NCI-H2227 (cell line): Measurements from ENCODE around the gene NARF.
"Not testable (repeated sequence)": the region's sequence is repeated elsewhere in the genome, so short reads cannot be mapped to it uniquely, and the experiment has no call there.

Experiments
- DNase-seq: peaks from one replicate; lab custom pipeline; 2025; ENCODE audit not compliant: unreplicated experiment; lab: John Stamatoyannopoulos, UW

NARF gene

DNA sequence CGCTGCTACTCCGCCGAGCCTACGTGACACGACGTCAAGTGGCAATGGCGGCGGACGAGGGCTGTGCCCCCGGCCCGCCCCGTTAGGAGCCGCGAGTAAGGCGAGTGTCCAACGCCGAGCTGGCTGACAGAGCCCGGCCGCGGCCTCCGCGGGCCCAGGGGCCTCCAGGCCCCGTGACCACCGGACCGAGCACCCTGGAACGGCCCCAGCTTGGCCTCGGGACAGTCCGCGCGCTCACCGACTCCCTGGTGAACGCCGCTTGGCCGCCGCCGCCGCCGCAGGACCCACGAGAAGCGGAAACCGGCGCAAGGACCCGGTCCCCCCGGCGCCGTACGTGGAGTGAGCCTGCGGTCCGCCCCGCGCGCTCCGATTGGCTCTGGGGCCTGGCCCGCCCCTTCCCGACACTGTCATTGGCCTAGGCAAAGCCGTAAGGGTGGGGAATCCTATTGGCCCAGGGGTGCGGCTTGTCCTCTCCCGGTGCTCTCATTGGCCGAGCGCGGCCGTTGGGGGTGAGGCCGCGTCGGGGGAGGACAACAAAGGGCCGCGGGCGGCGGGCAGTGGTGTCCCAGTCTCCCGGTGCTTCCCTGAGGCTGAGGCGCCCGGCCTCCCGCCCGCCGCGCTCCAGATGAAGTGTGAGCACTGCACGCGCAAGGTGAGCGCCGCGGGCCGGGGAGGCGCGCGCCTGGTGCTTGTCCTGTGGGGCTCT is at the start of gene NARF:
NARF (plus strand) TSS at position 563 of the 706 bp plus-strand sequence; CDS start at position 626, 63 bp downstream.
- peak; percentile 99 for DNase-seq

DNA sequence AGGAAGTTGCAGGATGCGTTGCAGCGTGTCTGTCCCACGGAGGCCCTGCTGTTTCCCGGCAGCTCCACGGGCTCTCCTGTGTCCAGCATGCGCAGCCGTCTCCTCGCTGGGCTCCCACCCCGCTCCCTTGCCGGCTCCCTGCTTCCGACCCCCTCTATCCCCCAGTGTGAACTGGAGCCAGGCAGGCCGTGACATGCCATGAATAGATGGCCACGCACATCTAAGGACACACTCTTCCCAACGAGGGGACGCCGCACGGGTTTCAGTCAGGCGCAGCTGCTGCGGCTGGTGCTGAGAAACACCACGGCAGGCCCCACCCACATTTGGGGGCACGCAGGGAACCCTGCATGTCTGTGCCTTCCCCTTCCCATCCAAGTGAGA is 49.6 kb upstream of the NARF start:
- DNase-seq = no peak

DNA sequence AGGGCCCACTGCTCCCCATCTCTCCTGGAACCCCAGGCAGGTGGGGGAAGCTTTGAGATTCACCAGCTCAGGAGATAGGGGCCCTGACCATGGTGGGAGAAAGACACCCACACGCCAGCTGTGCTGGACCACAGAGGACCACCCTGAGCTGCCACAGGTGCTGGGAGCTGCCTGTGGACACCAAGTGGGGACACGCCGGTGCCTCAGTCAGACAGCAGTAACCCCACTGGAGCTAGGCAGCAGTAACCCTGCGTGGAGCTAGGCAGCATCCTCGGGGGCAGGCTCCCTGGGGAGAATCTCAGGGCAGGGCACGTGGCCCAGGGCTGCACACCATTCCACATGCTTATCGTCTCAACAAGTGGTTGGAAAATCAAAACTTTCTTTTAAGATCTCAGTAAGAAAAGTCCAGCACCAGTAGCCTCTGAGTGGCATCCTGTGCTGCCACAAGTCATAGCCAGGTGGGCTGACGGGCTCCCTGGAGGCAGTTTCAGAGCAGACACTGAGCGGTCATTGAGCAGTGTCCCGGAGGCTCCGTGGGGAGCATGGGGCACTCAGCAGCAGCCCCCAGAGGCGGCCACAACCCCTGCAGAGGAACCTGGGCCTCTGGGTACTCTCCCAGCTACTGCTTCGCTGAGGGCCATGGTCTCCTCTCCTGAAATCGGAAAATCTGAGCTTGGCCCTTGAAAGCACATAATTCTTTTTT is 48.4 kb upstream of the NARF start:
- DNase-seq = no peak

DNA sequence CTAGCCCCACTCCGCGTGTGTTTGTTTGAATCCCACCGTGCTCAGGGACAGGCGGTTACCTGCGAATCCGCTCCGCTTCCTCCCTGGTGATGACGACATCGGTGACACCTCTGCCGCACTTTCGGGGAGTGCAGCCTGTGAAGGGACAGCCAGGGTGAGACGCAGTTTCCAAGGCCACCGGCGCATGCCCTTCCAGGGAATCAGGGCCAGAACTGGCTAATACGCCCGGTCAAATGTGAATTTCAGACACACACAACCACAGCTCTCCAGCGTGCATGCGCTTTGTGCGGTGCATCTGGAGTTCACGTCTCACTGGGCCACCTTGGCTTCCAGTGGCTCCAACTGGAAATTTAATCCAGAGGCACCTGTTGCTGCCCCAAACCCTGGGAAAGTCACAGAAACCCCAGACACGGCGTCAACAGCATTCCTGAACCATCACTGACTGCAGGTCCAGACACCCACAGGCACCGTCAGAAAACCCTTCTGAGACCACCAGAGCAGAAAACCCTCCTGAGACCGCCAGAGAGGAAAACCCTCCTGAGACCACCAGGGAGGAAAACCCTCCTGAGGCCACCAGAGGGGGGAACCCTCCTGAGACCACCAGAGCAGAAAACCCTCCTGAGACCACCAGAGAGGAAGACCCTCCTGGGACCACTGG is 47.0 kb upstream of the NARF start:
- DNase-seq = no peak

DNA sequence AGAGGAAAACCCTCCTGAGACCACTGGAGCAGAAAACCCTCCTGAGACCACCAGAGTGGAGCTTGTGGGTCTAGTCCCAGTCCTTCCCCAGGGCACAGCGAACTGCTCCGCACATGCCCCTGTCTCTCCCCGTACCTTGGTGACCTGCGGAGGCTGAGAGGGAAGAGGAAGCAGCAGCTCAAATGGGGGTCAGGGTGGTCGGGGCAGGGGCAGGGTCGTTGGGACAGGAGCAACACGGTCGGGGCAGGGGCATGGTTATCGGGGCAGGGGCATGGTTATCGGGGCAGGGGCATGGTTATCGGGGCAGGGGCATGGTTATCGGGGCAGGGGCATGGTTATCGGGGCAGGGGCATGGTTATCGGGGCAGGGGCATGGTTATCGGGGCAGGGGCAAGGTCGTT is 46.5 kb upstream of the NARF start:
- DNase-seq = not testable (repeated sequence)

DNA sequence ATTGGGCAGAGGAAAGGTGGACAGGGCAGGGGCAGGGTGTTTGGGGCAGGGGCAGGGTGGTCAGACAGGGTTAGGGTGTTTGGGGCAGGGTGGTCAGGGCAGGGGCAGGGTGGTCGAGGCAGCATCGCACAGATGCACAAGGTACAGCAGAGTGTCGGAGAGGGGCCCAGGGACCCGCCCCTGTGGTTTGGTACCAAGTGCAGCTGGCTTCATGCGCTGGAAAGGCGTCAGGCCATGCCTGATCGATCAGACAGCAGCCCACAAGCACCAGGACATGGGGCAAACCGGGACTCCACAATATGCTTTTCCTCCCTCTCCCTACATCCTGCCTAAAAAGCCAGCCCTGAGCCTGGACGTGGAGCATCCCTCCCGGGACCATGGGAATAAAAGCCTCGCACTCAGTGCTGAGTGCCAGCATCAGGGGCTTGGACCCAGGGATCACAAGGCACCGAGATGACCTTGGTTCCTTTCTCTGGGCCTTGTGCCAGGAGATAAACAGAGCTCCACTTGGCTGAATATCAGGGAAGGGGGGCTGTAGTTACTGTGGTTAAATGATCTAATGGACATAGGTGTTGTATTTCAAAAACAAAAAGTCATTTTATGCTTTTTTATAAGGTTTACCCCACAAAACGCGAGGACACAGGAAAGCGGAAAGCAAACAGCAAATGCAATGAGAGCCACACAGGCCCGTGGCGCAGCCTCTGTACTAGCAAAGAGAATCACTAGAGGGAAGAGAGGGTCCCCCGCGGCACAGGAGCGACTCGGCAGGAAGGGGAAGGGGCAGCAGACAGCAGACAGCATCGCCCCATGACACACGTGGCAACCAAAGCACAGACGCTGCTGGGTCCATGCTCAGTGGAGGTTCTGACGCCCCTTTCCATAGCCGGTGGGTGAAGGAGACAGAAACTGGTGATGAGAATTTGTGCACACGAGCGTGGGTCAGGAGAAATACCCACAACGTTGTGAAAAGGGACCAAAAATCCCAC is 45.7 kb upstream of the NARF start:
- no peak for DNase-seq

DNA sequence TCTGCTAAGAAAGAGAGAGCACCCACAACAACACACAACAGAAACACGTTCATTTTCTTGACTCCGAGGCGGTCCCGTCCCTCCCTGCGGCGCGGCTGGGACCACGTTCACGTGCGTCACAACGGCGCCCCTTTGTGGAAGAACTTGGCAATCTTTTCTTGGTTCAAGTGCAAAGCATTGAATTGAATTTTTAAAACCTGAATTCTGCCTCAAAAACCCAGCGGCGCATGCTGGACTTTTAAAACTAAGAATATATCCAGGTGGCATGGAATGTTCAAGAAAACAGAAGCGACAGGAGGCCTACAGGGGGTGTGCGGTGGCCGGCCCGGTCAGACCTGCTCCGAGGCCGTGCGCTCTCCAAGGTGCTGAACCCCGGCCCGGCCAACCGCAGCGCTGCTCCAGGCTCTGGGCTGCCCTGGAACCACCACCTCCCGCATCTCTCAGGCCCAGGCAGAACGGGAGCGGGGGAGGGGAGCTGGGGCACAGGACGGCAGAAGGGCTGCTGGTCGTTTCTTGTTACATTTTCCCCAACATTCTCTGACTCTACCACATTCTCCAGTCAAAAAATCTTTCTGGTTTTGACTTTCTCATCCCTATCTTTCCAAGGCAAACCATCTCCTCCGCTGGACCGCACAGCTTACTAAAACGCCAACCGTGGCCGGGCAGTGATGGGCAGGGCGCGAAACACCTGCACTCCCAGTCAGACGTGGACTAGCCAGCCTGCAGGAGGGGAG is 43.8 kb upstream of the NARF start:
- DNase-seq = peak; percentile 85

DNA sequence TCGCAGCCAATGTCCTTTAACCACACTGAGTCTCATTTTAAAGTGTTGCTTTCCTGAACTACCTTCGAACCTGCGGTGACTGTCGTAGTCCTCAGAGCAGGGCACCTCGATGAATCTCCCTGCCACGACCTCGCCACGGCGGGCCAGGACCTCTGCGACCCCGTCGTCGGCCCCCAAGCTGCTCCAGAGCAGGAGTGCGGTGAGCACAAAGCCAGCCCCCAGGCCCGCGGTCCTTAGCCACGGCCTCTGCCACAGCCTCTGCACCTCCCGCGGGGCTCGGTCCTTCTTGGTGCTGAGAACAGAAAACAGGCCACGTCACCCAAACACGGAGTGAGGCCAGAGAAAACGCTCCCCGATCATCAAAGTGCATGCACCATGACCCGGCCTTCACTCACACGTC is 43.2 kb upstream of the NARF start:
- no peak for DNase-seq

DNA sequence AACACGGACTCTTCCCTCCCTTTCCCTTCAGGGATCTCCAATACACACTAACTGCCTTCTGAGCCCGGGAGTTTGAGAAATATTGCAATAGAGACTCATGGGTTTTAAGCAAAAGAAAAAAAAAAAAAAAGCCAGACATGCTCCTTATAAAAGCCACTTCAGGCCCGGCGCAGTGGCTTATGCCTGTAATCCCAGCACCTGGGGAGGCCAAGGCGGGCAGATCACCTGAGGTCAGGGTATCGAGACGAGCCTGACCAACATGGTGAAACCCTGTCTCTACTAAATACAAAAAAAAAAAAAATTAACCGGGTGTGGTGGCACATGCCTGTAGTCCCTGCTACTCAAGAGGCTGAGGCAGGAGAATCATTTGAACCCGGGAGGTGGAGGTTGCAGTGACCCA is 42.8 kb upstream of the NARF start:
- no peak for DNase-seq

DNA sequence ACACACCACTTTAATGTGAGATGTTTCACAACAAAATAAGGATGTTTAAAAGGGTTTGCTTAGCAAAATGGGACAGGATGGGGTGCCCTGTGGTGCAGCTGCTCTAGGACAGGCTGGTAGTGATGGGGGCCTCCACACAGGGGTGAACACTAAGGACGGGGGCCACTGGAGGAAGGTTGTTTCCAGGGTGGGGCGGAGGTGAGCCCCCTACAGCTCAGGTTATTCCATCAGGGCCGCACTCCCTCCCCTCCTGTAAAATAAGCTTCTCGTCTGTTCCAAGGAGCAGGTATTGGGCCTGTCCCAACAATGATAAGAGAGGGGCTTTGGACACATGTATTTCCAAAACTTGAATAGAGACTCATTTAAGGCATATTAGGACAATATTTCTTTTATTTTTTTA is 42.3 kb upstream of the NARF start:
- no peak for DNase-seq

DNA sequence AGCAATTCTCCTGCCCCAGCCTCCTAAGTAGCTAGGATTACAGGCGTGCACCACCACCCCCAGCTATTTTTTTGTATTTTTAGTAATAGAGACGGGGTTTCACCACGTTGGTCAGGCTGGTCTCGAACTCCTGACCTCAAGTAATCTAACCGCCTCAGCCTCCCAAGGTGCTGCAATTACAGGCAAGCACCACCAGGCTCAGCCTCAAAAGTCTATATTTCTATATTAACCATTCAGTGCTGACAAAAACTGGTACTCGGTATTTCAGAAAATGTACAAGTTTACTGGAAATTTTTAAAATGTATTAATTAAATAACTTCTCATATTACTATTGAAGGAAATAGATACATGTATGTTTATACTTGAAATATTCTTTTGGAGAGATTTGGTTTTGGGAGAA is 41.8 kb upstream of the NARF start:
- DNase-seq = peak; percentile 16

DNA sequence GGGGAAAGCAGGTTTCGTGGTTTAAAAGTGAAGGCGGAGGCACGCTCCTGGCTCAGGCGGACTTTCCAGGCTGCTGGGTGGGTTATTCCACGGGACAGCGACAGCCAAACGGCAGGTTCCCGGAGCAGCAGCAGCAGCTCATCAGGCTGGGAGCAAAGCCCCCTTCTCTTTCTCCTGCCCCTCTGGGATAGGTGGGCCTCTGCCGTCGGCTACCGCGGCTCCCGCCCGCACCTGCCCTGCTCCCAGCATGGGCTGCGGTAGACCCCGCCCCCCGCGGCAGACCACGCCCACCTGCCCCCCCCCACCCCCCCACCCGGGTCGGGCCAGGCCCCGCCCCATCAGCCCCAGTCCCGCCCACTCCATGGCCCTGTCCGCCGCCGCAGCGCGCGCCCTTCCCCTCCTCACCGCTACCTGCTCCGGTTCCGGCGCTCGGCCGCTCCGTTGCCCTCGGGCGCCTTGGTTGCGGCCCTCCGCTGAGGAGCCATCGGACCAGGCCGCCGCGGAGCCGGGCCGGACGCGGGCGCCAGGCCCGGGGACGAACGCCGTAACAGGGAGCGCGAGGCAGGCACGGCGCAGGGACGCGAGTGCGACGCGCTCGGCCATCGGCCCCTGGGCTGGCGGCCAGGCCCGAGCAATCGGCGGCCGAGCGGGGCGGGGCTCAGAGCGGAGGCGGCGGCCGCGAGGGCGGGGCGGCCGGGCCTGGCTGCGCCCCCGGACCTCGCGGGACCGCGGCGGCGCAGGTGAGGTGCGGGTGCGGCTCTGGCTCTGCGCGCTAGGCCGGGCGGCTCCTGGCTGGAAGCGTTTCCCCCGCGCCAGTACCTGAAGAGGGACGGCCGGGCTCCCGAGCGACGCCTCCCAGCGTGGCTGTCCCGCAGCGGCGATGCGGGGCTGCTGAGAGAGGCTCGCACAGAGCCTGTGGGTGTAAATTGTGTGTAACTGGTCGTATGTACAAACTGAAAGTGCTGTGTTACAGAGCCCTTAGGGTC is 40.2 kb upstream of the NARF start, which contains the start of the genes HEXD and OGFOD3:
HEXD (plus strand) TSS at position 347 of the 986 bp plus-strand sequence. CDS start 1,453 bp downstream, outside the sequence.
OGFOD3 (minus strand) TSS at position 586 of the 986 bp plus-strand sequence; CDS start at position 485, 101 bp downstream.
- peak; percentile 94 for DNase-seq

DNA sequence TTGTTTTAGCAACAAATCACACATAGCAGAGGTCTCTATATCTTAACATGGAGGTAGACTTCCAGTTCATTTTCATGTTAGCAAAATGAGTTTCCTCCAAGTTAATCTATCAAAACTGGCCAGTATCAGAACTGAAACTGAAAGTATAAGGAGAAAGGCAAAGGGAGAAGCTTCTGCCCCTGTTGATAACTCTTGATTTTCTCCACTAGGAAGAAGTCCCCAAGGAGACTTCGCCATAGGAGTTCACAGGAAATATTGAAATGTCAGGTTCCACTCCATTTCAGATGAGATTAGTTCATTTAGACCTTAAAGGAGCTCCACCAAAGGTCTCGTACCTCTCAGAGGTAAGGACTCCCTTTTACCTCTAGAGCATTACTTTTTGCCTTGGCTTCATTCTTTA is 39.0 kb upstream of the NARF start:
- no peak for DNase-seq

DNA sequence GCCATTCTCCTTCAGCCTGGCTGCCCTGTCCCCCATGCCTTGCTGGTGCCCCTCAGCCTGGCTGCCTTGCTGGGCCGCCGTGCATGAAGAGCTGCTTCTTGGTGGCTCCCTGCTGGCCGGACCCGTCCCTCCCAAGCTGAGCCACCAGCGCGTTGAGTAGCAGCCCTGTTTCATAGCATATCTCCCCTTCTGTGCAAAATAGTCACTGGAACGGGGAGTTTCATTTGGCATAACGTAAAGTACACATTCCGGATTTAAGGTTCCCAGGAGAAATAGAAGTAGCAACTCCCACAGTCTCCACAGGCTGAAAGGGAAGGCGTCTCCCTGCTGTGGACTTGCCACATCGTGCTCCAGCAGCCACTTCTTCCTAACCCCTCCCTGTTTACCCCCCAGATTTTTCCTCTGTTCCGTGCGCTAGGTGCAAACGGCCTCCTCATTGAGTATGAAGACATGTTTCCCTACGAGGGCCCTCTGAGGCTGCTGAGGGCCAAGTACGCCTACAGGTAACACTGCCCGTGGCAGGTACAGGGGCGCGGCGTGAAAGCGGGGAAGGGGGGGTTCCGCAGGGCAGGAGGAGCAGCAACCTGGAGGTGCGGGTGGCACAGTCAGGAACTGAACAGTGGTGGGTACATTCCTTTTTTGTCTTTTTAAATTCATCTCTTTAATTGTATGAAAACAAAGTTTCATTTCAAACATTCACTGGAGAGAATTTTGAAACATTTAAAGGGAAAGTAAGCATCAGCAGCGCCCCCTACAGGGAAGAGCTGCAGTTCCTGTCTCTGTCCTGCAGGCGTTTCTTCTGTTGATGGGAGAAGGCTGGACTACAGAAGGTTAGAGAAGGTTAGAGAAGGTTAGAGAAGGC is 34.3 kb upstream of the NARF start:
- peak; percentile 30 for DNase-seq

DNA sequence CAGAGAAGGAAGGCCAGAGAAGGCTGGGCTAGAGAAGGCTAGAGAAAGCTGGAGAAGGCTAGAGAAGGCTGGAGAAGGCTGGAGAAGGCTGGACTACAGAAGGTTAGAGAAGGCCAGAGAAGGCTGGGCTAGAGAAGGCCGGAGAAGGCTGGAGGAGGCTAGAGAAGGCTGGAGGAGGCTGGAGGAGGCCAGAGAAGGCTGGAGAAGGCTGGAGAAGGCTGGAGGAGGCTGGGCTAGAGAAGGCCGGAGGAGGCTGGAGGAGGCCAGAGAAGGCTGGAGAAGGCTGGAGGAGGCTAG is 33.7 kb upstream of the NARF start:
- DNase-seq = no peak

DNA sequence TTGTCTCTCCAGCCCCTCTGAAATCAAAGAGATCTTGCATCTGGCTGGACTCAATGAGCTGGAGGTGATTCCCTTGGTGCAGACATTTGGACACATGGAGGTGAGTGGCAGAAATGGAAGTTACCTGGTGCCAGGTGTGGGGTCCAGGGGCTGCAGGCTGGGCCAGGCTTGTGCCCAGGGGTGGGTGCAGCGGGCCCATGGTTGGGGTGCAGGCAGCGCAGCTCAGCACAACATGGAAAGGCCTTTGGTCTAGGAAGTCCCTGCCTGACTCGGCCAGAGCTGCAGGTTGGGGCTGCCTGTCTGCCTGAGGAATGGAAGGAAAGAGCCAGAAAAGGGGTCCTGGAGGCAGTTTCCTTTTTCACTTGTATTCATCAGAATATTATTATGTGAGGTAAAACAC is 30.0 kb upstream of the NARF start:
- DNase-seq = no peak

DNA sequence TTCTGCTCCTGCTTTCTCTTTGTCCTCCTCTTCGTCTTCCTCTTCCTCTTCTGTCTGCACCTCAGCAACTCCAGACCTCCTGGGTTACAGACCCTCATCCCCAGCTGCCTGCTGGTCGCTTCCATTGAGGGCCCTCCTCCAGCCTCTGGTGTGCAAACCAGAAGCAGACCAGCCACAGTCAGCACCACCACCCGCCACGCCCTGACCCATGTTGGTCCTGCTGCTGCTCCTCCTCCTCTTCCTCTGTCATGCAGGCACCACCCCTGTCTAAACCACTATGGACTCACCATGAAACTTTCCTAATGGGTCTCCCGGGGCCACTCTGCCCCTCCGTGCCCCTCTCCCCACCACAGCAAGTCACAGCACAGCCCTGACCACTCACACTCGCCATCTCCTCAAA is 28.7 kb upstream of the NARF start:
- no peak for DNase-seq

DNA sequence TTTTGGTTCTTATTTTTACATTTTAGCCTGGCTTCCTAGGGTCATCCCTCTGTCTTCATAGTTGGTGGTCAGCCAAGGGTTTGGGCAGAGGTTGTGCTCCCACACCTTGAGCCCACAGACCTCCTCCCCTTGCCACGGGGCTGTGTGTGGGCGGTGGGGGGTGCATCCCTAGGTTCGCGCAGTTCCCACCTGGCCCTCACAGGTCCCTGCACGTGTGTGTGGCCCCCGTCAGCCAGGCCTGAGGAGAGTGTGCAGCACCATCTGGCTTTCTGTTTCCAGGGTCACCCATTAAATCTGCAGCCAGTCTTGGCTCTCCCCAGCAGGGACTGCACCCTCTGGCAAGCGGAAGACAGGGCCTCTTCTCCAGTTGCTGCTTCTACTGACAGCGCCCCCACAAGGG is 26.5 kb upstream of the NARF start:
- no peak for DNase-seq
